K562 (cell line): ENCODE measurements around the gene IGFL1. TPM values are rescaled to one million over a fixed set of nuclear protein-coding genes. Genes with fewer than 3 reads are reported as not detected.

ENCODE experiments used
- MGA ChIP-seq: fragments of 450-650 bp; IDR thresholded peaks from 2 replicates; pipeline ENCODE4 v1.6.1; 2016; ENCODE audit warnings: mild to moderate bottlenecking, moderate library complexity
- ZBTB40 ChIP-seq, 2 experiments: fragments of 450-650 bp in 1 of 2; sonication (generic) in 1 of 2; formaldehyde crosslinking in 1 of 2; IDR thresholded peaks; 2 replicates each; pipeline versions ENCODE4 v1.7.1 to v1.9.0; 2016 to 2022; ENCODE audit warnings: inconsistent platforms in 1 of 2, mild to moderate bottlenecking in 1 of 2, missing genetic modification reagents in 1 of 2
- ZNF174 ChIP-seq: fragments of 250-450 bp; sonication (Bioruptor Pico); IDR thresholded peaks from 2 replicates; pipeline ENCODE4 v1.4.0; 2020; ENCODE audit warnings: mild to moderate bottlenecking
- ZNF232 ChIP-seq: sonication (generic); formaldehyde crosslinking; IDR thresholded peaks from 2 replicates; pipeline ENCODE4 v1.8.0; 2022; ENCODE audit warnings: mild to moderate bottlenecking, missing genetic modification reagents
- ZNF24 ChIP-seq: fragments of 450-650 bp; IDR thresholded peaks from 2 replicates; pipeline ENCODE4 v1.6.1; 2016
- polyA plus RNA-seq, 8 experiments: library from polyadenylated mRNA; depleted of rRNA in 4 of 8; stranded (reverse) in 5 of 8; unstranded in 3 of 8; fragments of >200 nt; fragmentation: Nextera tagmentation in 2 of 8; fragmentation: Illumina TruSeq in 1 of 8; extraction: Ambion mirVana in 2 of 8; extraction: Trizol in 1 of 8; gene quantifications; 2 replicates each; pipeline versions ENCODE4 v1.2.1 to v1.2.3, GENCODE V29; 2011 to 2014; ENCODE audit warnings: inconsistent platforms in 1 of 8, missing spikeins in 1 of 8
- total RNA-seq, 7 experiments: library from RNA; depleted of rRNA in 6 of 7; stranded (reverse); fragments of >200 nt in 6 of 7; fragmentation: Illumina TruSeq in 2 of 7; extraction: Trizol in 2 of 7; gene quantifications; 2 replicates each; pipeline versions ENCODE4 v1.2.1 to v1.2.3, GENCODE V29; 2011 to 2021; ENCODE audit warnings: low replicate concordance in 1 of 7

The IGFL1 gene
- total and polyA plus RNA-seq, 9 of the 15 experiments (the other 6 are each of a cell fraction or from before 2014, with no cell fraction given): not detected

GRCh38 chr19:46205183-46205984 is 24.2 kb upstream of the IGFL1 start (continued):
- TF ChIP-seq MGA (peak; percentile 87), ZNF232 (CRISPR knock-in tag) (no peak), ZNF174 (no peak), ZBTB40 (IDR thresholded peaks at IDR 0.05) (no peak), ZBTB40 (CRISPR knock-in tag; IDR thresholded peaks at IDR 0.05) (no peak), ZNF24 (no peak)
